Measurements from ENCODE around the gene DPYSL4.

The DPYSL4 gene

DNA sequence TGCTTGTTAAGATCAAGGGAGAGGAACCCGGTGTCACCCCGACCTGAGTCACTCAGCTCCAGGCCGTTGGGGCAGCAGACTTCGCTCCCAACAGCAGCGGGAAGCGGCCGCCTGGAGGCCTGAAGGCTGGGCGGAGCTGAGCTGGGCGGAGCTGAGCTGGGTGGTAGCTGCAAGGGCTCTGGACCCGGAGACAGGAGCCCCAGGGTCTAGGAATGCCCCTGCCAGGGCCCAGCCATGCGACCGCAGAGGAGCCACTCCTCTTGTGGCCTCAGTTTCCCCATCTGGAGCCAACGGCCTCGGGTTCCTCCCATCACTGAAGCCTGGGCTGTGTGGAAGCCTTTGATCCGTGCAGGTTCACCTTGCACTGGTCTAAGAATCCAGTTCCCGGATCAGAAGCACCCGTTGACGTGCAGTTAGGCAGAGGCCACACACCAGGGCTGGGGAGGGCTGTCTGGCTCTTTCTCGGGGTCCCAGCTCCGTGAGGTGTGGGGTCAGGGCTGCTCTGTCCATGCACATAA is 21.9 kb upstream of the DPYSL4 start:
- DNase-seq, result no peak

DNA sequence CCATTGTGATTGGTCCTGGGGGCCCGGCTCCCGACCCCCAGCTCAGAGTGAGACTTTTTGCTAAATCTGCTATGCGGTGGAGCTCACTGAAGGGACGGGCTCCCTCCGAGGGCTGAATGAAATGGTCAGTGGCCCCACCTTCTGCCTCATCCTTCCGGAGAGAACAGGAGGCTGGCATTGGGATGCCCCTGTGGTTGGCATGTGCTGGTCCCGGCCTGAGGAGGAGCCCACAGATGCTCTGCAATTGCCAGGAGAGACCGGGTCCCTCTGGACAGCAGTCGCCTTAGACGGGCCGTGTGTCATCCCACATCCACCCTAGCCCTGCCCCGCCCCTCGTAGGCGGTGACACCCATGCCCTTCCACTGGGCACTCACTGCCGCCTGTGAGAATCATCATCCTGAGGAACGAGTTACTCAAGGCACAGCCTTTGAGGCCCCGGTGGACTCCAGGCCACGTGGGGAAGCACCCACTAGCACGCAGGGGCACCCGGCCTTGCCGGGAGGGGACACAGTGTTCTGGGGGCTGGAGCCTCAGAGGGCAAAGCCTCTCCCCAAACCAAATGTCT is 21.2 kb upstream of the DPYSL4 start:
- no peak for DNase-seq

DNA sequence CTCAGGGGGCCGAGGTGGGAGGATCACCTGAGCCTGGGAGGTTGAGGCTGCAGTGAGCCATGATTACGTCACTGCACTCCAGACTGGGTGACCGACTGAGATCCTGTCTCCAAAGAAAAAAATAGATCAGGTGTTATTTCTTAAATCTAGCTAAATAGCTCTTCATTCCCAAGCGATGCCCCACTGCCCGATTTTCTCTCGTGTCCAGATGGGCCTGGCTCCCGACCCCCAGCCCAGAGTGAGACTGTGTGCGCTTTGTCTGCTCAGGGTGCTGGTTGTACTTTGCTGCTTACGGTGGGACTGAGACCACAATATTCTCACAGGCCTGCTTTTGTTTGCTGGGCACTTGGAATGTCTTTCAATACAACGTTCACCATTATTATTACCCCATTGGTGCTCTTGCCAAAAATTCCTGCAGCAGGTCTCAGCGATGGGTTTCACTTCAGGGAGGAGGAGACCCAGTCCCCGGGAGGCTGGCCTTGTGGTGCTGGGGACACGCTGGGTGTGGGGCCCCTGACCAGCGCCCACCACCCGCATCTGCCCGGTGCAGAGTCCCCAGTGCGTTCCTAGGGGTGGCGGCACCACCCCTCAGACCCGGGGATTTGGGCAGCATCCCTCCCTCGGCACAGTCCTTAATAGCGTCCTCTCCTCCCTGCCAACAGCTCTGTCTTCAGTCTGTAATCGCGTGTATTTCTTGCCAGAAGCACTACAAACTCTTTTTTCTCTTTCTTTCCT is 20.4 kb upstream of the DPYSL4 start:
- DNase-seq, result no peak

DNA sequence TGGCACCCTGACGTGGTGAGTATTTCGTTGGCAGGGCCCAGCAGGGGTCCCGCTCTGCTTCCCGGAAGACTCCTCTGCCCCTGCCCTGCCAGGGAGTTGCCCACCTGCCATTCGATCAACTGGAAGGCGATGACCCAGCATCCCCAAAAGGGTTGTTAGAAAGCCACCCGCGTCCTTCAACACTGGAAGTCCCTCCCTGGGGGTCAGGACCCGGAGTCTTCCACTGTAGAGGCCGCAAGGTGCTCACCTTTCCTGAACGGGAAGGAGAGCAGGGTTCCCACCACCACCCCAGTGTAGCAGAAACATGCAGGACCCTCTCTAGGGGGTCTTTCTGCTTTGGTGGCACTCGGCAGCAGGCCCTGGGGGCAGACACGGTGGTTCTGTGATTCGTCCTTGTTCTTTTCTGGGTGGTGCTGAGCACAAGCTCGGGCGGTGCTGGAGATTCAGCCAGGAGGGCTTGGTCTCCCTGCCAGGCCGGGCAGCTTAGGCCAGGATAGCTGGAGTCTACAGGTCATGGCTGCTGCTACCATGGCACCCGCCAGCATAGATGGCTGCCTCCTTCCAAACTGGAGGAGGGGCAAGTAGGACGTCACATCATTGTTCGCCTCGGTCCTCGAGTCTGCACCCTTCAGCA is 19.6 kb upstream of the DPYSL4 start:
- no peak for DNase-seq

DNA sequence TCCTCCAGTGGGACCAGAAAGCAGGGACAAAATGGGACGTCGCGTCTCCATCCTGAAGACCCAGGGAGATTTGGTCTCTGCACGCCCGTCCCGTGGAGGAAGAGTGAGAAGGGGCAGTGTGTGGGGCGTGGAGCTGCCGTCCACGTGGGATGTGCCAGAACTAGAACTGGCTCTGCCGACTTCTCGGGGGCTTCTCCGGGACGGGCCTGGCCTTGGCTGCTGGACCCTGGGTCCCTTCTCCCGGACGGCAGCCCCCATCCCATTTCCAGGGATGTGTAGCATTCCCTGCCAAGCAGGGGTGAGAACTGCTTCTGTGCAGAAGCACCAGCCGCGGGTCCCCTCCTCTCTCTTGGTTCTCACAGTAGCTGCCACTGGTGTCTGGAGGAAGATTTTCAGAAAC is 18.8 kb upstream of the DPYSL4 start:
- no peak for DNase-seq

DNA sequence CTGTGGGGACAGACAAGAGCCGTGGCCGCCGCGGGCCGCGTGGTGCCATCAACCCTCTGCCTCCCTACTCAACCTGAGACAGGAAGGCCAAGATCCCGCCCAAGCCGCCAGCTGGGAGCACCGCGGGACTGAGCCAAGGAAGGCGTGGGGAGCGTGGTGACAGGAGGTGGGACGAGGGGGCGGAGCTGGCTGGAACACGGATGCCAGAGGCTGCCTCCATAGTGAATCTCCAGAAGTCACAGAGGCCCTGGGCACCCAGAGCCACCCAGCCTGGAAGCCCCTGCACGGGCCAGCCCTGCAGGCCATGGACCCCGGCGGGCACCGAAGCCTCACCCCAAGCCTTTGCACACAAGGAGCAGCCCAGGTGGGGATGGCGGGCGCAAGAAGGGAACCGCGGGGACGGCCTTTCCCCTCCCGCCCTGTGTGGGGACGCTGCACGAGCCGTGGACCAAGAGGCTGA is 18.1 kb upstream of the DPYSL4 start:
- DNase-seq, result no peak

DNA sequence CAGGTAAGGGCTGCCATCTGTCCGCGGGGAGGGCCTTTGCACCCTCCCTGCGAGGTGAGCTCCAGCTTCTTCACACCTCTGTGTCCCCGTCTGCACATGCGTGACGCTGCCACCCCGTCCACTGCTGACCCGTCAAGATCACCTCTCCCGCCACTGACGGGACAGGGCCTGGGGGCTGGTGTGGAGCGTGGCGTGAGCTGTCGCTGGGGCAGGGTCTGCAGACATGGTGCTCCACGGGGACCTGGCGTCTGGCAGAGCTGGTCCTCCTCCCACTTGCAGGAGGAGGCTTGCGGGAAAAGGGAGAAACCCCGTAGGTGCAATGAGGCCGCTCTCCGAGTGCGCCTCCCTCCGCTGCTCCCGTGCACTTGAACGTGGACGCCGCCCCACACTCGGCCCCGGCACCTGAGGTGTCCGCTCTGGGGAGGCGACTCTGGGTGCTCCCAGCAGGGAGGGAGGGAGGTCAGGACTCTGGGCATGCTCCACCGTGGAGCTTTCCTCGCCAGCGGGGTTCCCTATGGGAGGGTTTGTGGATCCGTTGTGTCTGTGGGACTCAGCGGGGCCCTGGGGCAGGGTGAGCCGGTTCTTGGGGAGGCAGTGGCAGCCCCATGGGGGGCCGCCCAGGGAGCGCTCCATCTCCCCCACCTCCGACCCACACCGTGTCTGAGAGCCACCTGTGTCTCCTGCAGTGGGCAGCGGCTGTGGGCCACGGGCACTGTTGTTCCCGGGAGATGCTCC is 17.6 kb upstream of the DPYSL4 start:
- no peak for DNase-seq

DNA sequence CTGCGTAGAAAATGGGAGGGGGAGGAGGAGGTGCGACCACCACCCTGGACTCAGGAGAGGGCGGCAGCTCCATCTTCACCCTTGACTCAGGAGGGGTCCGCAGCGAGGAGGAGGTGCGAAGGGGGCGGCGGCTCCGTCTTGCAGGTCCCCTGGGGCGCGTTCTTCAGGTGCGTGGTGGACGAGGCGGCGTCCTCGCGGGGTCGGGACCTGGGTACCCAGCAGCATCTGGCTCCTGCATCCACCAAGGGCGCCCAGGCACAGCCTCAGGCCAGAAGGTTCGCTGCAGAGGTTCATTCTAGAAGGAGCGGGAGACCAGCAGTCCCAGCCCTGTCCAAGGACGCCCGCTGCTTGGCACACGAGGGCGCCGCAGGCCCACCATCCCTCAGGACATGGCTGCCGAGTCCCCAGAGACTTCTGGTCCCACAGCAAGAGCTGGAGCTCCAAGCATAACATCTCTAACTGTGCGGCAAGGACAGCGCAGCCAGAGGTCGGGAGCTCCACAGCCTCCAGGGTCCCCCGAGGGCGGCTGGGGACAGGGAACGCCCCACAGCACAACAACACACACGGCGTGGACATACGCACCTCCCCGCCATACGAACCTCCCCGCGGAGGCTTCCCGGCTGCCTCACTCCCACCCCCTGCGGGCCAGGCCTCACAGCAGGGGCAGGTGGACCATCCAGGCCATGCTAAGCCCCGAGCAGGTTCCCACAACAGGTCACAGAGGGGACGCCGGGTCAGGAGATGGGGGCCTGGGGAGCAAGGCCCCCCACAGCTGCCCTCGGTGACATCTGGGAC is 16.8 kb upstream of the DPYSL4 start:
- DNase-seq, result no peak

DNA sequence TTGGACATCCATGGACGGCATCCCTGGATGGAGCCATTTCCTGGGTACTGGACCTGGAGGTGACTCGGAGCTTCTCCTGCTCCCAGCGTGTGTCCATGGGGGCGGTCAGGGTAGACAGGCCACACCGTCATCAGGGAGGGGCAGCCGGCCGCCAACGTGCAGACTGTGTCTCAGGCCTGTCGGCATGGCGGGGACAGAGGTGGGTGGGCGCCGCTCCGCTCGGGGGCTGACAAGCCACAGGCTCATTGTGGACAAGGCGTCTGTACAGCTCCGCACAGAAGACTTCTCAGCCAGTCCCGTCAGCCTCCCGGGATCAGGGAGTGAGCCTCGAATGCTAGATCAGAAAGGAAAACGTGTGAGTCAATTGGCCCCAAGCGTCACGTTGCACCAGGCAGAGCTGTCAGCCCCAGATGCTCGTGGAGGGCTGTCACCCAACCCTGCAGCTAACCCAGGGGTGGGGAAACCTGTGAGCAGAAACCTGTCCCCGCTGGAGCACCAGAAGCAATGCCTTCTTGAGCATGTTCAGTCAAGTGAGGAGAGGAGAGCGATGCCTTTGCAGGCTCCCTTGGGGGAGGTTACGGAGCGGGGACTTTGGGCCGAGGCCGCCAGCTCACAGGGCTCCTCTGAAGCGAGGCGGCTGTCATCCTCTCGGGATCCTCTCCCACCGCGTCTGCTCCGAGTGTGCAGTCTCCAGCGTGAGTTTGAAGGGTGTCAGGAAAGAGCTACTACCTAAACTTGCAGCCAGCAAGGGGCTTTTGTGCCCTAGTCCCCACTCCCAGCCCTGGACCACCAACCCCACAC is 16.0 kb upstream of the DPYSL4 start:
- no peak for DNase-seq

DNA sequence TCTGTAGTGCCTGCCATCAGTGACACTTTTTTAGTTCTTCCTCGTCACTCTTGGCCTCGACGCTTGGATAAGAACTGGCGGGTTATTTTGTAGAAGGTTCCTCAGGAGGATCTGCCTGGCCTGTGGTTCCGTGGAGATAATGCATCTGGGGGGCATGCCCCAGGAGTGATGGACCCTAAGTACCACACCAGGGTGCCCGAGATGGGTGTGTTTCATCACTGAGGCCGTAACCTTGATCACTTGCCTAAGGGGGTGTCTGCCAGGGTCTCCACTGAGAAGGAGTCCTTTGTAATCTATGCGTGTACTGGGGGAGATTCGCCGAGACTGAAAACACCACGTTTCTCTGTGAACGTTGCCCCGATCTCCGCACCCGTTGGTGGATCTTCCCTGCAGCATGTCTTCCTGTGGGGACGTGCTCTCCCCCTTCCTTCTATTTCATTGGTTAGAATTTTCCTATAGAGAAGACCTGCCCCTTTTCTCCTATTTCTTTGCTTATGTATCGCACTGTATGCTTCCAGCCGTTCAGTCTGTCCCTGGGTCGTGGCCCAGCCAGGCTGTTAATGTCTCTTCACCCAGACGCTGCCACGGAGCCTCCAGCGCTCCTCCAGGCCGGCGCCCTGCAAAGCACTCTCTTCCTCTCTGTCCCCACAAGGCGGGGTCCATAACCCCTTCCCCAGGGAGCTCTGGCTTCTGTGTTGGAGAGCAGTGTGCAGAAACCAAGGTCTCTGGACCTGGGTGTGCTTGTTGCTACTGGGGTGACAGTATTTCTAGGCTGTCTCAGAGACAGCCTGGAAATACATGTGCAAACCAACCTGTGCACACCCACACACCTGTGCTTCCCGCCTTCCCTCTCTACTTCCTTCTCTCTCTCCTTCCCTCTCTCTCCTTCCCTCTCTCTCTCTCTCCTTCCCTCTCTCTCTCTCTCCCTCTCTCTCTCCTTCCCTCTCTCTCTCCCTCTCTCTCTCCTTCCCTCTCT is 14.4 kb upstream of the DPYSL4 start:
- no peak for DNase-seq

DNA sequence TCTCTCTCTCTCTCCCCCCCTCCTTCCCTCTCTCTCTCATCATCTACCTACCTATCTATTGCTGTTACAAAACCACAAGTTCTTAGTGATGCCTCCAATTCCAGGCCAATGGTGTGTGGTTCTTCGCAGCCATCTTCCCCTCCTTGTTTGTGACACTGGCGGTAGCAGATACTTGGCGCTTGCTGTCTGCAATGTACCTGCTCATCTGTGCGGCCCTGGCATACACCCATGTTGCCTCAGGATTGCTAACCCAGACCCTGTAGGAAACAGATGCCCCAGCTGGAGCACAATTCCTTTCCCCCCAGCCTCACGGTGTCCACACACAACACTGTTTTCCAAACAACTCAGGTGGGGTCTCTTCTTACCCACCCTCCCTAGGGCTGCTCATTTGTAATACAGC is 13.6 kb upstream of the DPYSL4 start:
- no peak for DNase-seq

DNA sequence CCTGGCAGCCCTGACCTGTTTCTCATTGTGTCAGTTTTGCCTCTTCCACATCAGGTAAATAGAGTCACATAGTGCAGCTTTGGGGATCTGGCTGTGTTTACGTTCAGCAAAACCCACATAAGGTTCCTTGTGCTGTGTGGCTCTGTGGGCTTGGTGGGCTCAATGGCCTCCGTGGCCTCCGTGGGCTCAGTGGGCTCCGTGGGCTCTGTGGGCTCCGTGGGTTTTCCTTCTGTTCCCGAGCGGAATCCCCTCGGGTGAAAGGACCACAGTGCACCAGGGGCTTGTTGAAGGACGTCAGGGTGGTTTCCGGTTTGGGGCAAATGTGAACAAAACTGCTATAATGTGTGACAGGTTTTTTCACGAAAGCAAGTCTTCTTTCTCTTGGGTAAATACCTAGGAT is 12.5 kb upstream of the DPYSL4 start:
- no peak for DNase-seq

DNA sequence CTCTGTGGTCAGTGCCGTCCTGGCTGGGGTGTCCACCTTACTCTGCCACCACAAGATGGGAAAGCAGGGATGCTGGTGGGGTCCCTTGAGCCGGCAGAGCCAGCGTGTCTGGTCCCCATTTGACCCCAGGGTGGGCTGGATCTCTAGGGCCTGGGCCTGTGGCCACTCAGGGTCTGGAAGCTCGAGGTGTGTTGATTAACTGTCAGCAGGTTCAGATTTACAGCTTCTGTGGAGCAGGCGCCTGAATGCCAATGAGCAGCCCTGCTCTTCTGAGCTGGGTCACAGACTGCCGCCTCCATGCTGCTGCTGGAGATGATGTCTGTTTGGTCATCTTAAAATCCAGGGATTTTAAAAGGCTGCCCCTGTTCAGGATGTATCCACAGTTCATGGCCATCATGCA is 11.3 kb upstream of the DPYSL4 start:
- no peak for DNase-seq

DNA sequence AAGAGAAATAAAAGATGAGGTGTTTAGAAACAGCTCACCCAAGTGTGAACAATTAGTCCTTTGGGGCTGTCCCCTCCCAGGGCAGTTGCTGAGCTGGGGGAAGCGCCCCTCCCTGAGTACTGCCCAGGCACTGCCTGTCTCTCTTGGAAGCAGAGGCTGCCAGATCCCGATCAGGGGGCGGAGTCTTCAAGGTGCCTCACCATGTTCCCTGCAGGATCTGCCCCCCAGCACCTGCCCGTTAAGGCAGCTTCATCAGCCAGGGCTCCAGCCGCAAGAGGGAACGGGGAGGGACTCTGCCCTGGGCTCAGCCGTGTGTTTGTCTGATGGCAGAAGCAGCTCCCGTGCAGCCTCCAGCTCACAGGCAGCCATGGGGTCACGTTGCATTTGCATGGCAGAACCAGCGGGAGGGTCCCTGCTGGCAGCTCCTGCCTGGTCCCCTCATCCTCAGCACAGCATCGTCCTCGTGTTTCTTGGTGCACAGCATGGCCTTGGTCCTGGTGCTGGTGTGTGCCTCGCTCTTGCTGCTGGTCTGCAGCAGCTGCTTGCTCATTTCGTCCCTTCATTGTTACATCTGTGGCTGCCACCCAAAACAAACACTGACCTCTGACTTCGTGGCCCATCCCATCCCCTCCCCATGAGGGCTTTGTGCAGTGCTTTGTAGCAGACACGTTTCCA is 10.7 kb upstream of the DPYSL4 start:
- DNase-seq, result no peak

DNA sequence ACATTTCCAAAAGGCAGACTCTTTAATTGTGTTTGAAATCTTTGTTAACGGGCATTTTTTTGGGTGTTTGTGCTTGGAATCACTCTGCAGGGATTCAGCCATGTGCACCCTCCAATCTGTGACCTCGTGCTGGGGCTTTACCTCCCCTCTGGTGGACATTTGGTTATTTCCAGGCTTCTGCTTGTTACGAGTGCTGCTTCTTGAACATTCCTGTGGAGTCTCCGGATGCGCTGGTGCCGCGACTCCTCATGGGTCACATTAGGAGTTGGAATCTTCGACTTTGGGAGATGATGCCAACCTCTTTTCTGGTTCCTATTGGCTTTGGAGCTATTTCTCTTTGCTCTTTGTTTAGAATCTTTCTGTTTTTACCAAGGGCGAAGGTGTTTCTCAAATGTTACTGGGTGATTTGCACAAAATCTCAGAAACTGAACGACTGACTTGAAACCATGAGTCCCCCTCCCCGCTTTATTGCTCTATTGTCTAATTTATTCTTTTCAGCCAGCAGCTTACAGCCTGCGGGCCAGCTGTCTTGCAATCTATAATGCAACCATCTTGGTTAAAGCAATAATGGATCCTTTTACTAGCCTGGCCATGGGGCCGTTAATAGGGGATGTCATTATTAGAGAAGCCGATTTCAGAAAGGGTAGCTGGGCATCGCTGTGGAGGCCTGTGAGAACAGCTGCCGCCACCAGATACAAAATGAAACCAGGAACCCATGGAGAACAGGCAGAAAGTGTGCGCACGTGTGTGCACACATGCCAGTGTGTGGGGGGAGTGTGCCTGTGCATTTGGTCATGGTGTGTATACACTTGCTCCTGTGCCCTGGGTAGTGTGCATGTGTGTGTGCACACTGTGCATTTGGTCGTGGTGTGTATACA is 9.9 kb upstream of the DPYSL4 start:
- DNase-seq, result no peak

DNA sequence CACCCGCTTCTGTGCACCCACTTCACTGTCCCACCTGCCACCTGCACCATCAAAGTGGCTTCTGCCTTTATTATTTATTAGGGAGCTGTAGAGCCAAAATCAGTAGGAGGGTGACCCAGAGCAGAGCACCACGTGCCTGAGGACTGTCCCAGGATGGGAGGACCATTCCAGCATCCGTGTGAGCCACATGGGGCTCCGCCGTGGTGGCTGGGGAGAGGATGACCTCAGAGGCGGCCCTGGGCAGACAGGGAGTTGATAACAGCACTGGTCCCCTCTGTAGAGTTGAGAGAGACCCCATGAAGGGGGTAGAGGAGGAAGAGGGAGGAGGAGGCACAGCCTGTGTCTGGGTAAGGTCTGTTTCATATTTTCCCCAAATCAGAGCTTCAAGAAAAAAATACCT is 8.7 kb upstream of the DPYSL4 start:
- no peak for DNase-seq

DNA sequence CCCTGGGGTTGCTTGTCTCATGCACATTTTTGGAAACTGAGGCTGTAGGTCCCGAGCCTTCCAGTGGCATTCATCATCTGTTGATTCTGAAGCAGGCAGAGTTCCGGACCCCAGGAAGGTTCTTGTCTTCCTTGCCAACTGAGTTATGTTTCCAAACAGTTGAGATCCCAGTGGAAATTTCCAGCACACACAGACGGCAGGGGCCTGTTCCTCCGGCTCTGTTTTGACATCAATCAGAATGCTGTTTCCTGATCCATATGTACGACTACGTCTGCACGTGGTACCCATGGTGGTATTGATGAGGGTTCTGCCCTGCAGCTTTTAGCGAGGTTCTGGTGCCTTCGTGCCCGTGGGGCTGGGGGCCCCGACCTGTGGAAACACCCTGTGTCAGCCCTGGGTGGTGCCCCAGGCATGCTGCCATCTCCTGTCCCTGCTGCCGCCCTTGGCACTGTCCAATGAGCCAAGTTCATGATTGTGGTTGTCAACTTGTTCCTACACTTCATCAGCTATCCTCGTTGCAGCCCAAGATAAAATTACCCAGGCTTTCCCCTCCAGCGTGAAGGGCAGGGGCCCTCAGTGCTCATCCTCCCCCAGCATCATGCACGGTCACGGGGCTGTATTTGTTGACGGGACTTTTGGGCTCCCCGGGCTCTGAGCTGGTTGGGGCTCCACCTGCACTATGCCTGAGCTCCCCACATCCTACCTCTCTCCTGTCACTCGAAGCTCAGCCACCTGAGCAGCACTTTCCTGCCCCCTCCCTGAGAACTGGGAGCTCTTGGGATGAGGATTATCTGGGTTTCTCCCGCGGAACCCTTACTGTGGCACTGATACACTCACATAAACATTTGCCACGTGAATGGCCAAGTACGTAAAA is 7.8 kb upstream of the DPYSL4 start:
- DNase-seq, result no peak
